Retina (tissue), 1 donor: ENCODE measurements around the gene ZMYM2.
A peak's percentile ranks its signal among the peaks of the same experiment; 100 is the strongest.

Experiments used
- DNase-seq: peaks from one replicate; pipeline ENCODE4 v3.0.0-alpha.2; 2016

The ZMYM2 gene

DNA sequence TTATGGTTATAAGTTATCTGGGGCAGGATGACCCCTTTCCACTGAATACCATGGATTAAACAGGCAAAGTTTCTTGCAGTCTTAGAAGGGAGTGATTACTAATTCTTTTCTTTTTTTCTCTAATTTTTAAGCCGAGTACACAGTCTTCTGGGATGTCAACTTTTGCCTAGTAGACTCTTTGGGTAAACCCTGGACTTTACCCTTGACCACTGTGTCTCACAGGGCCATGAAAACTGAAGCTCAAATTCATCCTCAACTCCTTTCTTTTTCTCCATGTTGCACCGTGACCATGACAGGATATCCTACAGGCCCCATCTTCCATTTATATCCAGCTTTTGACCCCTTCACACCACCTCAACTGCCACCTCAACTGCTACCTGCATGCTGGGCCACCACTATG, 150.5 kb downstream of the ZMYM2 start:
- no peak for DNase-seq

- DNase-seq: no peak
Measured at GRCh38 chr13:20114066-20114610, 155.6 kb downstream of the ZMYM2 start.

- DNase-seq: no peak
Measured at GRCh38 chr13:20116213-20116612, 157.7 kb downstream of the ZMYM2 start.

- DNase-seq: peak; percentile 79
Measured at GRCh38 chr13:20118268-20119140, 160.0 kb downstream of the ZMYM2 start.

DNA sequence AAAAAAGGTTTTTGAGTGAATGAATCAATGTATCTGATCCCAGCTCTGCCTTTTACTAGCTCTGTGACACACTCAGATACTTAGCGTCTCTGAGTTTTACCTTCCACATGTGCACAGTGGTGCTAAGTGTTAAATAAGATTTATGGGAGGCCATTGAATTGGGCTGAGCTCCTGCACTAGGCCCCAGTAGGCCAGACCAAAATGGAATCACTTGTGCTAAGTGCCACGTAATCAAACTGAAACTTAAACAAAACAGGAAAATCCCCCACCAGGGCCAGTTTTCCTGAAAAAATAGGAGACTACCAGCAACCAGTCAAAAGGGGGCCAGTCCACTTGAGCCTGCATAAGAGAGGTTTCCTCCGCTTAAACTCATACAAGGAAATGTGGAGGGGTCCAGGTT, 161.4 kb downstream of the ZMYM2 start:
- DNase-seq: no peak

DNA sequence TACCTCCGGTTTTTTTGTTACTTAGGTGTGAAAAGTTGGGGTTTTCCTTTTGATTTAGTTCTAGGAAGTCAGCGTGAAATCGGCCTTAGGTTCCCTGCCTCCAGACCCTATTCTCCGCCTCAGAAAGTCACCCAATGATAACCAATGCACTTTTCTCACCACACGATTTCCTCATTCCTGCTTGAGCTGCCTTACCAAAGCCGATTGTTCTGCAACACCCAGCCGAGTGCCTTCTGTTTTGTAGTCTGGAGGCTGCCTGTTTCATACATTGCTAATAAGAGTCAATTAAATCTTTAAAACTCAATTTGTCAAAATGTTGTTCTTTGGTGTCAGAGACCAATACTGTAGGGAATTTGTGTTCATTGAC, 162.6 kb downstream of the ZMYM2 start:
- DNase-seq: no peak

GRCh38 chr13:20124303-20124702, 165.8 kb downstream of the ZMYM2 start:
- DNase-seq: no peak

- DNase-seq: no peak
Measured at GRCh38 chr13:20125129-20125782, 166.7 kb downstream of the ZMYM2 start.

- DNase-seq: no peak
Measured at GRCh38 chr13:20125783-20126165, 167.2 kb downstream of the ZMYM2 start.

GRCh38 chr13:20126541-20127261, 168.2 kb downstream of the ZMYM2 start:
- no peak for DNase-seq

DNA sequence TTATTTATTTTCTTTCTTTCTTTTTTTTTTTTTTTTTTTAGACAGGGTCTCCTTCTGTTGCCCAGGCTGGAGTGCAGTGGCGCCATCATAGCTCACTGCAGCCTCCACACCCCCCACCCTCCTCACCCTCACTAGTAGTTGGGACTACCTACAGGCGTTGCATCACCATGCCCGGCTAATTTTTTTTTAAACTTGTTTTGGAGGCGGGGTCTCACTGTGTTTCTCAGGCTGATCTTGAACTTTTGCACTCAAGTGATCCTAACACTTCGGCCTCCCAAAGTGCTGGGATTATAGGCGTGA, 168.7 kb downstream of the ZMYM2 start:
- DNase-seq: no peak

DNA sequence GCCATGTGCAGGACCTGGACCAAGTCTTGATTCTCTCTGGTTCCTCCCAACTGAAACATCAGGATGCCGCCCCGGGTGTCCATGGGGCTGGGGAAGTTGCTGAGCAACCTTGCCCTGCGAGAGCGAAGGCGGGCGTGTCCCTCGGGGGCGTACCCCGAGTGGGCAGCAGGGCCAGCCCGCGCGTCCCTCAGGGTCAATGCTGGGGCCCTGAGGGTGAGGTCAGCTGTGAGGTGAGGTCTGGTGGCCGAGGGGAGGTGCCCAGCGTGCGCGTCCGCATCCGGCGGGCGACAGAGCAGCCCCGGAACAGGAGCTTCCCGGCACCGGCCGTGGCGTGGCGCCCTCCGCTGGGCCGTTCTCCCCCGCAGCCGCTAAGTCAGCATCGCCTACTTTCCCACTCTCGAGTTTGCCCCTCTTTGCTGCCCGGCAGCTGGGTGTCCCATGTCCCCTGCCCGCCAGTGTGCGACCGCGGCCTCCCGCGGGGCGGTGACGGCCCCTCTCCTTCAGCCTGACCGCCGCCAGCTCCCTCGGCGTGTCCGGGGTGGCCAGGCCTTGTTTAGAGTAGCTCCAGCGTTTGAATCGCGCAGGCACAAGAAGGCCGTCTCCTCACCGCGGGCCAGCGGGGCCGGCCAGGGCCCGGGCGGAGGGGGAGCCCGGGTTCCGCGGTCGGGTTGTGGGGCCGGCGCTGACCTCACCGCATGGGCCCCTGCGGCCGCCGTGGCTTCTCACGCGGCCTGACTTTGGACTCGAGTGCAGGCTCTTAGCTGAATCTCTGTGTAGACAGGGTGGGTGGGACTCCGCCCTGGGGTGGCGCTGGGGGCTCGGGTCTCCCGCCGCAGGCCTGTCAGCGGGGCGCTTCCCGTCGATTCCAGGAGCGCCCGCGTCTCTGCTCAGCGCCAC, 169.3 kb downstream of the ZMYM2 start:
- DNase-seq: peak; percentile 91

- DNase-seq: peak; percentile 48
Measured at GRCh38 chr13:20128459-20128931, 170.0 kb downstream of the ZMYM2 start.

DNA sequence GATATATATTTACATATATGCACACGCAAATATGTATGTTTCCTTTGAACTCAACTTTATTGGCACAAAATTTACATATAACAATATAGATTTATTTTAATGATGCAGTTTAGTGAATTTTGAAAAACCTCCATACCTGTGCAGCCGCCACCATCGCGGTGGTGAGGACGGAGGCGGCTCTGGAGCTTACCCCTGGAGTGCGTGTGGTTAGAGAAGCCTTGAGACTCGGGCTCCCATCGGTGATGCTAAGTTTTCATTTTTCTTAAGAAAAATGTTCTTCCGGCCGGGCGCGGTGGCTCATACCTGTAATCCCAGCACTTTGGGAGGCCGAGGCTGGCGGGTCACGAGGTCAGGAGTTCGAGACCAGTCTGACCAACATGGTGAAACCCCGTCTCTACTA, 170.5 kb downstream of the ZMYM2 start:
- no peak for DNase-seq

DNA sequence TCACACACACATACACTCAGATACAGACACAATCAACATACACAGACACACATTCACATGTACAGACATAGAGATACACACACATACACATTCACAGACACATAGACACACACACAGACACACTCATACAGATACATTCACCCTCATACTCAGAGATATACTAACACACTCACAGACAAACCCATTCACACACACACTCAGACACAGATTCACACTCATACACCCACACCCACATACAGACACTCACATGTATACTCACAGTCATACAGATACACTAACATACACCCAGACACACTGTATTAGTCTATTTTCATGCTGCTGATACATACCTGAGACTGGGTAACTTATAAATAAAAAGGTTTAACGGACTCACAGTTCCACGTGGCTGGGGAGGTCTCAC, 171.5 kb downstream of the ZMYM2 start:
- no peak for DNase-seq

GRCh38 chr13:20130652-20131051, 172.1 kb downstream of the ZMYM2 start:
- no peak for DNase-seq

GRCh38 chr13:20131057-20131832, 172.7 kb downstream of the ZMYM2 start:
- no peak for DNase-seq

GRCh38 chr13:20132052-20132634, 173.6 kb downstream of the ZMYM2 start:
- no peak for DNase-seq

- no peak for DNase-seq
Measured at GRCh38 chr13:20134732-20135131, 176.2 kb downstream of the ZMYM2 start.

GRCh38 chr13:20136781-20137703, 178.5 kb downstream of the ZMYM2 start:
- no peak for DNase-seq
